ENCODE results near the gene MATN1.

The MATN1 gene

DNA sequence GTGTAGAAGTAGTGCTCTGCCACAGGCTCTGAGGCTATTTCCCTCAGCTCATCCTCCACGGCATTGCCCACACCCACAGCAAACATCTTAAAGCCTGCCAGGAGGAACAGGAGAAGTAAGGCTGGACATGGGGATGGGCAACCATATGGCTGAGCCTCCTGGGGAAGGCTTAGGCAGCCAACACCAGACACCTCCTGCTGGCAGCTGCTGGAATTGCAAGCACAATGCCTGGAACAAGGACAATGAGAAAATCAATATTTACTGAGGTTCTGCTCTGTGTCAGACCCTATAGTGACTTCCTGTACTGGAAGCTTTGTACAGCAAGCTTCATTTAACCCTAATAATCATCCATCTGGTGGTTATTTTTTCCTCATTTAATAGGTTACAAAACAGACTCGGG lies 8.2 kb downstream of the MATN1 start:
- no peak for DNase-seq

DNA sequence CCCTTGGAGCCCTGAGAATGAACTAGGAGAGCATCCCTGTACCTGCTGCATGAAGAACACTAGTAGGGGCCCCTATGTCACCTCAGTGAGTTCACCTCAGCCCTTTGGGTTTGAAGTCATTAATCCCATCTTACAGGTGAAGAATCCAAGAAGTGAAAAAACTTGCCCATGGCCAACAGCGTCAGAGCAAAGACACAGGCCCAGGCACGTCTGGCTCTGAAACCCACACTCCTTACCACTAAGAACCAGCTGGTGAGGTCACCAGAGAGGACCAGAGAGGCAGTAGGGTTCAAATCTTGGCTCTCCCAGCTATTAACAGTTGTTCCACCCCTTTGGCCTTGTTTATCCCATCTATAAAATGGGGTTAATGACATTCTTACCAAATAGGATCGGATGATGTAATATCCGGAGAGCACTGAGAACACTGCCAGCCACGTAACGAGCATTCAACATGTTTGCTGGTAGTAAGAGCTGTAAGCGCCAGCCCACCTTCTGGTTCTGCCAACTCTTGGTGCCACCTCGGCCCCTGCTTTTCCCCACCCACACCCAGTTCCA lies 8.8 kb downstream of the MATN1 start:
- DNase-seq = no peak

- no peak for DNase-seq
Observed at GRCh38 chr1:30714025-30714424, 9.4 kb downstream of the MATN1 start.

DNA sequence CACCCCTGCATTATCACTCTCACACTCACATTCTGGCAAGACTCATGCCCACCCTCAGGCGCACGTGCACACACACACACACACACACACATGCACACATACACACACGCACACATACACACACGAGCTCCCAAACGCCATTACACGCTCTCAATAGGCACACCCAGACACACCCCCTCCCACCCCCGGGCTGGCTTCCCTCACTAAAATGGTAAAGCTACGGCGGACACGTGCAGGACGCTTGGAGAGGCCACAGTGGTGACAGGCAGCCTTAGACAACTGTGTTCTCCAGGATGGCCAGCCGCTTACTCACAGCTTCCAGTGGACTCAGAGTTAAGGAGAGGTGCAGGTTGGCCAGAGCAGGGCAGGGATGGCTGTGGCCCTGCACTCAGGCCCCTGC lies 10.1 kb downstream of the MATN1 start:
- DNase-seq = no peak

GRCh38 chr1:30712583-30712982 lies 10.8 kb downstream of the MATN1 start:
- no peak for DNase-seq

GRCh38 chr1:30710407-30710806 lies 13.0 kb downstream of the MATN1 start:
- DNase-seq = no peak

DNA sequence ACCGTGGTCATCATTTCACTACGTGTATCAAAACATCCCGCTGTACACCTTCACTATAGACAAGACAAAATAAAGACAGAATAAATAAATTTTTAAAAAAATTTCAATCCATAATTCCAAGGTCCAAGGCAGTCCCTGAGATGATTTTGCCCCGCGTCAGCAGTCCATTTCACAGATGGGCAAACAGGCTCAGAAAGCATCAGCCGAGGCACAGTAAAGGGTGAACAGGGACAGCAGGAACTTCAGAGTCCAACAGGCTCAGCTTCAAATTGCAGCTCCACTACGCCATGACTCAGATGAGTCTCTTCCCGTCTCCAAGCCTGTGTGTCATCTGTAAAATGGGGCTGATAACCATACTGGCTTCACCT lies 15.0 kb downstream of the MATN1 start:
- DNase-seq = no peak

- DNase-seq = peak; percentile 71
Observed at GRCh38 chr1:30707412-30708360, 15.7 kb downstream of the MATN1 start.

DNA sequence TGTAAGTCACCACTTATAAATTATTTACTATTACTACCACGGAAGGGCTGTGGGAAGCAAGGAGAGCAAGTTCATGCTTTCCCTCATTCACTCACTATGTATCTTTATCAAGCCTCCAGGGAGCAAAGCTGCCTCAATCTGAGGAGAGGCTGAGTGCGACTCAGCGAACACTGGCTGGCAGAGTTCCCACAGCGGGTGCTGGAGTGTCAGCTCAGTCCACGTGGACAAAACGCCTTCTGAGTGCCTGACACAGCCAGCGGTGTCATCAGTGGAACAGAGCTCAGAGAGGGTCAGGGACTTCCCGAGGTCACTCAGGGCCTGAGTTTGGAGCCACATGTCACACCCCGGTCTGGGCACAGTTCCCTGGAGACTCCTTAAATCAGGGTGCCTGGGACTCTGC lies 16.9 kb downstream of the MATN1 start:
- no peak for DNase-seq

- DNase-seq = no peak
Observed at GRCh38 chr1:30705698-30706097, 17.7 kb downstream of the MATN1 start.

GRCh38 chr1:30704765-30705509 lies 18.4 kb downstream of the MATN1 start:
- no peak for DNase-seq

GRCh38 chr1:30704271-30704670 lies 19.1 kb downstream of the MATN1 start:
- DNase-seq = no peak

- DNase-seq = no peak
Observed at GRCh38 chr1:30702823-30703222, 20.6 kb downstream of the MATN1 start.

- no peak for DNase-seq
Observed at GRCh38 chr1:30701258-30701633, 22.1 kb downstream of the MATN1 start.

- no peak for DNase-seq
Observed at GRCh38 chr1:30700528-30701257, 22.7 kb downstream of the MATN1 start.

DNA sequence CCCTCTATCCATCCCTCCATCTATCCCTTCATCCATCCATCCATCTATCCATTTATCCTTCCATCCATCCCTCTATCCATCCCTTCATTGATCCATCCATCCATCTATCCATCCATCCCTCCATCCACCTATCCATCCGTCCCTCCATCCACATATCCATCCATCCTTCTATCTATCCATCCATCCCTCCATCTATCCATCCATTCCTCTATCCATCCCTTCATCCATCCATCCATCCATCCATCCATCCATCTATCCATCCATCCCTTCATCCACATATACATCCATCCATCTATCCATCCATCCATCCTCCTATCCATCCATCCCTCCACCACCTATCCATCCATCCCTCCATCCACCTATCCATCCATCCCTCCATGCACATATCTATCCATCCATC lies 23.6 kb downstream of the MATN1 start:
- no peak for DNase-seq

DNA sequence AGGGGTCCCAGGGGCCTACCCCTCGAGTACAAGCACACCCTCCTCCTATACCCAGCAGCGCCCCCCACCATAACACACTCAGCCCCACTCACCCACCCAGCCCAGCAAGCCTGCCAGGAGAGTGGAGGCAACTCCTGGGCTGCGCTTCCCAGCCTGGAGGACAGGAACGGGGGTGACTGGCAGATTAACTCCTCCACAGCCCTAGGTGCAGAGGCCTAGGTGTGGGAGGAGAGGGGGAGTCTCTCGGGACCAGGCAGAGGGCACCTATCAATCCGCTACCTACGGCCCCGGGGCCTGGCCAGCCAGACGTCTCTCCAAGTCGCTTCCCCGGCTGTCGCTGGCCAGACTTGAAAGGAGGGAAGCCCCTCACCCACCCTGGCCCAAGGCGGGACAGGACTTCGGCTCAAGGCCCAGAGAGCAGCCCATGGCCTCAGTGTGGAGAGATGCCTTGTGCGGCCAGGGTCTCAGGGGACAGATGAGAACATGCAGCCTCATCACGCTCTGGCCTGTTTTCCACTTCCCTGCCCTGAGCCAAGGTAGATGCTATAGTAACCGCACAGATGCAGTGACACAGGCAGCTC lies 24.9 kb downstream of the MATN1 start:
- no peak for DNase-seq

- no peak for DNase-seq
Observed at GRCh38 chr1:30697571-30698376, 25.6 kb downstream of the MATN1 start.

DNA sequence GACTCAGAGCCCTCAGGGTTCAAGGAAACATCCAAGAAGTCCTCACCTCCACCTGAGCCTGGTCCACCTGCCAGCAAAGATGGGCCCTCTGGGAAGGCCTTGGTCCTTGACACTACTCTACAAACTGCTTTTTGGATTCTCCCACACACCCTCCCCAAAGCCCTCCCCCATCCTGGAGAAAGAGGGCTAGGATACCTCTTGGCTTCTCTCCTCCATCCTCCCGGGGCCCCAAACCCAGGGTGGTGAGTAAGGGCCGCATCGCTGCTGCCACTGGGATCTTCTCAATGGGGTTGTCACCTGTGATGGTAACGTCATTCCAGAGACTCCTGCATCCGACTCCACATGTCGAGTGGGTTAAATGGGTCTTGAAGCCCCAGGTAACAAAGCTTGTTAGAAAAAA lies 26.6 kb downstream of the MATN1 start:
- DNase-seq = no peak

- DNase-seq = no peak
Observed at GRCh38 chr1:30695439-30695841, 27.9 kb downstream of the MATN1 start.

- no peak for DNase-seq
Observed at GRCh38 chr1:30694280-30695175, 28.9 kb downstream of the MATN1 start.

Measured in stimulated activated CD4-positive, alpha-beta T cell treated with anti-CD3 and anti-CD28 coated beads, Interleukin-1b, Interleukin-23, amount 100 ng/mL, for 48 hours (primary cell).